Thyroid gland (tissue), 4 donors: Measurements from ENCODE around the gene TLR10.

ENCODE experiments used
- POLR2A ChIP-seq, 2 donors: fragments of 450-650 bp; IDR thresholded peaks; one replicate each; pipeline ENCODE4 v1.6.1; 2017; ENCODE audit warnings: antibody characterized with exemption in 2 of 2, mild to moderate bottlenecking in 2 of 2, moderate library complexity in 1 of 2
- TF ChIP-seq, protein P1 (sequence below), 6 experiments: fragments of 200-600 bp in 3 of 6; fragments of 450-650 bp in 3 of 6; sonication (generic) in 3 of 6; IDR thresholded peaks; one replicate each; pipeline ENCODE4 v1.5.1; 2016 to 2019; ENCODE audit warnings: antibody characterized with exemption in 6 of 6, mild to moderate bottlenecking in 2 of 6, inconsistent platforms in 1 of 6, moderate library complexity in 1 of 6

DNA sequence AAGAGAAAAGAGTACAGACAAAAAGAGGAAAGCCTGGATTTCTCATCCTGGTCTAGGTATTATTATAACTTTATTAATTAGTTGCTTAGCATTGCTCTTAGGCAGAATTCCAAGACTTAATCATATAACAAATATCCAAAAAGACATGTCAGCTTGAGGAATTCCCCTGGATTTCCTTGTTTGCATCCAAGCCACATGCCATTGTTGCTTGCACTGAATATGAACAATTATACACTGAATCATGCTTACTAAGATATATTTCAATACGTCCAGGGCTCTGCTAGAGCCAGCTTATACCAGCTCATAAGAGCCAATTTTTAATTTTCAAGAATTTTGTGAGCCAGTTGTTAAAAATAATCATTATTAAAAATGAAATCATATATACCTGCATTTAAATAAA is 5.5 kb upstream of the TLR10 start:
- TF ChIP-seq, protein P1, sequence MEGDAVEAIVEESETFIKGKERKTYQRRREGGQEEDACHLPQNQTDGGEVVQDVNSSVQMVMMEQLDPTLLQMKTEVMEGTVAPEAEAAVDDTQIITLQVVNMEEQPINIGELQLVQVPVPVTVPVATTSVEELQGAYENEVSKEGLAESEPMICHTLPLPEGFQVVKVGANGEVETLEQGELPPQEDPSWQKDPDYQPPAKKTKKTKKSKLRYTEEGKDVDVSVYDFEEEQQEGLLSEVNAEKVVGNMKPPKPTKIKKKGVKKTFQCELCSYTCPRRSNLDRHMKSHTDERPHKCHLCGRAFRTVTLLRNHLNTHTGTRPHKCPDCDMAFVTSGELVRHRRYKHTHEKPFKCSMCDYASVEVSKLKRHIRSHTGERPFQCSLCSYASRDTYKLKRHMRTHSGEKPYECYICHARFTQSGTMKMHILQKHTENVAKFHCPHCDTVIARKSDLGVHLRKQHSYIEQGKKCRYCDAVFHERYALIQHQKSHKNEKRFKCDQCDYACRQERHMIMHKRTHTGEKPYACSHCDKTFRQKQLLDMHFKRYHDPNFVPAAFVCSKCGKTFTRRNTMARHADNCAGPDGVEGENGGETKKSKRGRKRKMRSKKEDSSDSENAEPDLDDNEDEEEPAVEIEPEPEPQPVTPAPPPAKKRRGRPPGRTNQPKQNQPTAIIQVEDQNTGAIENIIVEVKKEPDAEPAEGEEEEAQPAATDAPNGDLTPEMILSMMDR (IDR thresholded peaks at IDR 0.05): no peak
- TF ChIP-seq POLR2A (IDR thresholded peaks at IDR 0.05): no peak
